ENCODE results near the gene KCND2. TPM values are rescaled to one million over a fixed set of nuclear protein-coding genes. Genes with fewer than 3 reads are reported as not detected.

Gene KCND2
- total and polyA plus RNA-seq, 2 of the 4 experiments (the other 2 are of a cell fraction): under 0.01 TPM; not detected in 1

GRCh38 chr7:120600607-120601006 is 327.6 kb downstream of the KCND2 start:
- DNase-seq (no peak), ATAC-seq (ENCODE audit: low read depth) (no peak)
- Histone ChIP-seq H3K9ac (ENCODE audit: low read depth, low read length) (no peak overlapping the region), H3K79me1 (ENCODE audit: low read depth in 1 of 2, low read length in 2 of 2) (no peaks in the 10 kb centered on the region), H3K9me3 (ENCODE audit: control insufficient read depth, insufficient read depth, low read length) (no peaks in the 10 kb centered on the region), H2BK120ac (ENCODE audit: low read depth, low read length) (no peak overlapping the region), H3K4ac (ENCODE audit: low read depth, low read length) (no peak overlapping the region), H3K4me2 (ENCODE audit: low read depth, low read length) (no peak overlapping the region), H2AK9ac (replicated peaks; ENCODE audit: low read depth, low read length, poor library complexity) (no peak overlapping the region), H3K4me1 (ENCODE audit: control insufficient read depth, insufficient read depth, low read length) (no peaks in the 10 kb centered on the region), H2BK15ac (ENCODE audit: low read depth, low read length) (no peak overlapping the region), H2AK5ac (ENCODE audit: low read depth, low read length) (no peak overlapping the region), H3K27ac (ENCODE audit: insufficient read depth, low read length) (no peak overlapping the region), H3K14ac (replicated peaks; ENCODE audit: low read depth, low read length) (no peak overlapping the region), H3K36me3 (ENCODE audit: control insufficient read depth, insufficient read depth, low read length) (no peaks in the 10 kb centered on the region), H4K20me1 (ENCODE audit: insufficient read depth, low read length) (no peaks in the 10 kb centered on the region), H3K18ac (ENCODE audit: low read depth, low read length) (no peak overlapping the region), H2AFZ (replicated peaks; ENCODE audit: low read length, poor library complexity) (no peak overlapping the region), H4K91ac (ENCODE audit: insufficient read depth, low read depth, low read length) (no peak overlapping the region), H2BK5ac (ENCODE audit: low read depth, low read length, poor library complexity, severe bottlenecking) (no peak overlapping the region), H3K23ac (ENCODE audit: low read depth, low read length) (no peak overlapping the region), H4K8ac (ENCODE audit: low read depth in 2 of 2, low read length in 2 of 2) (no peak overlapping the region), H3K56ac (ENCODE audit: extremely low read depth, insufficient read depth, low read length) (no peak overlapping the region), H2BK20ac (ENCODE audit: low read depth, low read length) (no peak overlapping the region), H3K27me3 (ENCODE audit: control insufficient read depth, insufficient read depth, low read length) (no peaks in the 10 kb centered on the region), H4K5ac (ENCODE audit: low read depth, low read length) (no peak overlapping the region), H3K4me3 (ENCODE audit: insufficient read depth, low read depth, low read length) (no peak overlapping the region), H3K9me1 (ENCODE audit: insufficient read depth, low read length) (no peaks in the 10 kb centered on the region)
- BruUV-seq (replicated peaks): no TSS peak
- no peak for TF ChIP-seq CHD1 (IDR thresholded peaks at IDR 0.05; ENCODE audit: low read depth, low read length)
- TF ChIP-seq ELK1 (IDR thresholded peaks at IDR 0.05; ENCODE audit: borderline replicate concordance, low read depth, low read length): no peak
- TF ChIP-seq USF2 (IDR thresholded peaks at IDR 0.05; ENCODE audit: low read depth, low read length): no peak
- no peak for TF ChIP-seq RAD21 (IDR thresholded peaks at IDR 0.05; ENCODE audit: low read length)
- no peak for TF ChIP-seq BHLHE40 (IDR thresholded peaks at IDR 0.05; ENCODE audit: low read depth, low read length)
- TF ChIP-seq SMC3 (IDR thresholded peaks at IDR 0.05; ENCODE audit: low read depth, low read length): no peak
- no peak for TF ChIP-seq CTCF (conservative IDR thresholded peaks at IDR 0.05; ENCODE audit: low read depth, low read length)
- TF ChIP-seq RCOR1 (IDR thresholded peaks at IDR 0.05; ENCODE audit: insufficient replicate concordance, low read length): no peak
- no peak for TF ChIP-seq POLR2A (IDR thresholded peaks at IDR 0.05; ENCODE audit: low read depth, low read length)
- TF ChIP-seq CEBPB (IDR thresholded peaks at IDR 0.05; ENCODE audit: low read depth, low read length): no peak
- no peak for TF ChIP-seq NFE2L2 (IDR thresholded peaks at IDR 0.05; ENCODE audit: low read depth, low read length)
- TF ChIP-seq FOS (IDR thresholded peaks at IDR 0.05; ENCODE audit: low read depth, low read length): no peak
- TF ChIP-seq MXI1 (IDR thresholded peaks at IDR 0.05; ENCODE audit: borderline replicate concordance, low read depth, low read length): no peak
- no peak for TF ChIP-seq RFX5 (IDR thresholded peaks at IDR 0.05; ENCODE audit: low read depth, low read length)
- TF ChIP-seq MAFK (IDR thresholded peaks at IDR 0.05; ENCODE audit: low read depth, low read length): no peak
- TF ChIP-seq MAZ (IDR thresholded peaks at IDR 0.05; ENCODE audit: borderline replicate concordance, low read depth, low read length): no peak
- CTCF ChIA-PET: no interaction called here
- in situ Hi-C loops (cut with MboI; ENCODE audit: low sequenced_read_pairs): no loop called here
- dilution Hi-C loops (cut with HindIII; ENCODE audit: low sequenced_read_pairs, unreplicated experiment): no loop called here
- intact Hi-C loops (cut with micrococcal nuclease): no loop called here
- POLR2A ChIA-PET (ENCODE audit: unreplicated experiment): no interaction called here
- WGBS, 2 experiments (ENCODE audit: extremely low coverage in 2 of 2, insufficient read length in 1 of 2): no CpG with 5 or more reads among the region's 1 CpG
